GM10847 (cell line): ENCODE measurements around the gene DISC1.

Experiments used
- POLR2A ChIP-seq: IDR thresholded peaks from 2 replicates; pipeline ENCODE4 v1.6.1; 2011; ENCODE audit not compliant: insufficient read length; ENCODE audit errors: extremely low read depth

Gene DISC1

DNA sequence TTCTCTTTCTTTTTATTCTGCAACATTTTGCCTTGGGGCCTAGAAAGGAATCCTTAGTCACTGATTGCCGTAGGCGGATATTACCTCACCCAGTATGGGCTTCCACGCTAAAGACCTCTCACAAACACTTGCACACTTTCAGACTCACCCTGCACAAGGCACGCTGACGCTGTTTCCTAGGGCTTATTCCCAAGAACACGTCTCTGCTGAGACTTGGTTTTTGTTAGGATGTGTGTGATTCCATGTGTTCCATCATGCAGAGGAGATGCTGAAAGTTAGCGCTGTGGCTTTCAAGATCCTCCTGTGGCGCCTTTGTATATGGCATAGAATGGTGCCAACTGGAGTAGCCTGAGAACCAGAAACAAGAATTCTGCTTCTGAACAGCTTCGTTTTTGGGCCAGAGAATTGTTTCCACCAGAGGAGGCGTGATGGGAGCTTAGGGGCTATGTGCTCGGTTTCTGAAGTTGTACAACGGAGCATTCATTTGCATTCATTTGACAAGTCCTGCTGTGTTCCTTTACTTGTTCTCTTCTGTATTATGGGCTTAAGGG is 297.0 kb downstream of the DISC1 start:
- no peak for TF ChIP-seq POLR2A

GRCh38 chr1:231924180-231924579 is 297.6 kb downstream of the DISC1 start:
- TF ChIP-seq POLR2A, result no peak

- no peak for TF ChIP-seq POLR2A
Observed at GRCh38 chr1:231925864-231926263, 299.3 kb downstream of the DISC1 start.

GRCh38 chr1:231926340-231926739 is 299.8 kb downstream of the DISC1 start:
- no peak for TF ChIP-seq POLR2A

GRCh38 chr1:231926933-231927332 is 300.3 kb downstream of the DISC1 start:
- TF ChIP-seq POLR2A, result no peak

- no peak for TF ChIP-seq POLR2A
Observed at GRCh38 chr1:231927431-231927830, 300.8 kb downstream of the DISC1 start.

DNA sequence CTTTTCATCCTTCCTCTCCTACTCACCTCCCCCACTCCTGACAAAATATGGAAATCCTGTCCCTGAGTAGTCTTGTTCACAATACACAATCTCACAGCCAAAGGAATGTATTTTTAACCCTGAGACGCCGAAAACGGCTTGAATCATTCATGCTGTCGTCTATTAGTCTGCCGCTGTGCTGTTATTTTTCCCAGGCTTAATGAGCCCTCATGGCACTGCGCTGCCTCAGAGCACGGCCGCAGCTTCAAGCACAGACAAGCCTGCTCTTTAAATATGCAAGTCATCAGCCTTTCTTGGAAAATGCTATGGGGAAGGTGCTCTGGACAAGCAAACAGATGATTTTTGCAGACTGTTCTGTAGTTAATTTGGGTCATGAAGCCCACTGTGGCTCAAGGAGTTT is 302.7 kb downstream of the DISC1 start:
- no peak for TF ChIP-seq POLR2A

DNA sequence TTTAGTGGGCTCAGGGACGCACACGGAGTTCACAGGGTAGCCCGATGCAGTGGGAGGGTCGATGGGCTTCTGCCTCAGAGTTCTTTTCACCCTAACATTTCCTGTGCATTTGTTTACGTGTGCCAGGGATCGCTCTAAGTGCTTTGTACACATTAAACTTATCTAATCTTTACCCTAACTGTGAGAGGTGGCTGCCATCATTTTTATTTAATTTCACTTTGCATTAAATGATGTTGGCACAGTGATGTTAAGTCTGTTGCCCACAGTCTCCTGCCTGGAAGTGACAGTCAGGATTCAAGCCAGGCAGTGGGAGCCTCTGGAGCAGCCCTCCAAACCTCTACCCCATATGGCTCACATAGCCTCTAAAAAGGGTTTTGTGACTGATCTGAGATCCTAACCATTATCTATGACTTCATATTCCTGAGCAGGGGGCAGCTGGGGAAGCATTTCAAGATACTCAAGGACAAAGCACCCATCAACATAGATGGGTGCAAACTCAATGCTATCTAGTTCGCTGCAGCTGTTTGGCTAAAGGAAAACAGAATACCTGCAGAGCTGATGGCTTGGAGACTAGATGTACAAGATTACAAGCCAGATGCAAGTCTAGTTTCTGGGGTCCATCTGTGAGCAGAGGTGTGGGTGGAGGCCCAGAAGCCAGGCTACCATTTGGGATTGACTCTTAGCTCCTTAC is 303.8 kb downstream of the DISC1 start:
- TF ChIP-seq POLR2A, result no peak

DNA sequence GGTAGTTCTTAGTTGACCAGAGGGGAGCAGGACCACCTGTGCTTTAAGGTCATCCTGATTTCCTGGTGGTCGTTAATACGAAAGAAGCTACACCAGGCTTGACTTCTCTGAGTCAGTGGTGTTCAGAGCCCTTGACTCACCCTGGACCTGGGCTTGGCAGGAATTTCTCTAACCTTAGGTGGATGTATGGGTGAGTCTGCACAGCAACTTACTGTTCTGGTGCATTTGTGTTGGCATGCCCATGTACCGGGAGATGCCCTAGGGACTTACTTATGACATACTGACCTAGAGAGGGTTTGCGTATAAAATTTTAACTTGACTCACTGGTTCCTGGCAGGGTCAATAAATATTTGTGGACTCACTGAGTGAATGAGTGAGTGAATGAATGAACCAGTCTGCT is 304.6 kb downstream of the DISC1 start:
- TF ChIP-seq POLR2A, result no peak

DNA sequence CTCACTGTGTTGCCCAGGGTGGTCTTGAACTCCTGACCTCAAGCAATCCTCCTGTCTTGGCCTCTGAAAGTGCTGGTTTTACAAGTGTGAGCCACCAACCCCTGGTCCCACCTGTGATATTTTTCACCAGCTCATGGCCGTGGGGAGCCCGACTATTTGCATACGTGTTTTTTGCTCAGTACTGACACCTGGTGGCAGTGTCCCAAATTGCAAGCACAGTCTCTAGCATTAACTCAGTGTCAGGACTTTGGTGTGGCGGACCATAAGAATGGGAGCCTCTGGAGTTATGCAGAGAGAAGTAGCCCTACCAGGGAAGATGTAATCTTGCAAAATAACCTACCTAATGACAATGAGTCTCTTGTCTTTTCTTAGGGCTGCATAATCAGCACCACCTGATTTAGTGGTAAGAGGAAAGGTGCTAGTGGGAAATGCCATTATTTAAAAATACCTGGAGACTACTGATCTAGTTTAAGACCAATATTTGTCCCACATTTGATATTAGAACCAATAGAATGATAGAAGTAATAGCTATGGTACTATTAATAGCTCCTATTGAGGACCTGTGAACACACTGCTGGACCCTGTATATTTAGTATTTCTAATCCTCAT is 305.4 kb downstream of the DISC1 start:
- TF ChIP-seq POLR2A, result no peak

- TF ChIP-seq POLR2A, result no peak
Observed at GRCh38 chr1:231933711-231934626, 307.4 kb downstream of the DISC1 start.

DNA sequence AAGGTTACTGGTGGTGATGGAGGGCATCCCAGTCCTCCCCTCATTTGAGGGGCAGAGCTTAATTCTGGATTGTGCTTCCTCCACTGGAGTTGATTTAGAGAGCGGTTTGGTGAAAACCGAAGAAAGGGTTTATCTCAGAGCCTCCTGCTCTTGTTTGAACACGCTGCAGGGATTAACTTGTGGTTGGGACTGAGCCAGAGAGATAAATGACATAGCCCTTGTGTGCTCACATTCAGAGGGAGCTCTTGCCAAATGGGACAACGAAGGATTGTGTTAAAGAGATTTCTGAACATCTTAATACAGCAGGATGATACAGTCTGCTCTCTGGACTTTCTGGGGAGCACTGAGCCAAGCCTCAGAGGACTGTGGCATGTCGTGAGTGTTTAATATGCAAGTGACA is 308.2 kb downstream of the DISC1 start:
- TF ChIP-seq POLR2A, result no peak

DNA sequence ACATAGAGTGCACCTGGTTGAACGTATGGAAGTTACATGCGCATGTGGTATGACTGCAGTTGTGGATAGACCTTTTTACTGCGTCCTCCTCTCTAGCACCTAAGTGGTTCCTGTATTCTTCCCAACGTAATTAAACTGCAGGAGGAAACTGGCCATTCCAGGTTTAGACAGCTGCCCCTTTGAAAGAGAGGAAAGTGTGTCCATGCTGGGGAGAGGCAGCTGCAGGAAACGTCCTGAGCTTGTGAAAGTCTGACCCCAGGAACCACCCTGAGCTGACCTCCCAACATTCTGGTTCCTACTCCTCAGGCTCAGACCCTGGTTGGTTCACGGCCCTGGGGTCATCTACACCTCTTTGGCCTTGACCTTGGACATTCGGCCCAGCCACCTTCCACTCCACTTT is 309.3 kb downstream of the DISC1 start:
- TF ChIP-seq POLR2A, result no peak

DNA sequence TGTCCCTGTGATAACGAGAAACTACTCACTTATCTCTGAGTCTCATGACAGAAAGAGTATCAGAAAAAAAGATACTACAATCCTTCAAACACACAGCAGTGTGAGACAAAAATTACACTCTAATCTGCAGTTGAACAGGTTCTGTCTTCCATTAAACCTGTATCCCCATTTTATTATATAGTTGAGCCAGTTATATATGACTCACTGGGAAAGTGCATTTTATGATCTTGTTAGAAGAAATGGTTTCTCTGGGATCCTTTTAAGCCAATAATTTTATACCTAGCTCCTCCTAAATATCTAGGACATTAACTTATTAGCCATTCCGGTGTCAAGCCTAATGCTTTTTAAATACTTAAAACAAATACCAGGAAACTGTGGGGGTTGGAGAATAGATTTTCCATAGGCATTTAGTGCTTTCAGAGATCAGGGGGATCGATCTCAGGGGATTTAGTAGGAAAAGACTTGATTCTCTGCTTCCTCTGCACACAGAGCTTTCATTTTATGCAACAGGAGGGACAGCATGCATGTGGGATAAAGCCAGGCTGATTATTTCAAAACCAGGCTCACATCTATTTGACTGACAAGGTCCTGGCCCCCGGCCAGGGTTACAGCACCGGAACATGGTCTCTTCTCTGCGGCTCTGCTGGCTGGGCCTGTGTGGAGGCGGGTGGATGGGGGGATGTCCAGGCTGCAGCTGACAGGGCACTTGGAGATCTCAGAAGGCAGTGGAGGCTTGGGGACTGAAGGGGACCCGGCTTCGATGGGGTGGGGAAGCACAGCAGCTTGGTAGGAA is 310.6 kb downstream of the DISC1 start:
- TF ChIP-seq POLR2A, result no peak

- TF ChIP-seq POLR2A, result no peak
Observed at GRCh38 chr1:231938211-231938610, 311.6 kb downstream of the DISC1 start.
